ENCODE measurements around the gene HOXA2. TPM values are rescaled to one million over a fixed set of nuclear protein-coding genes. Genes with fewer than 3 reads are reported as not detected.

HOXA2 gene
- polyA plus RNA-seq, 1 donor (not counting 4 experiments of a cell fraction or from before 2014, with no cell fraction given): 0.71 TPM

- TF ChIP-seq EZH2 (IDR thresholded peaks at IDR 0.05; ENCODE audit: low read length): no peak
- no peak for TF ChIP-seq CTCF (optimal IDR thresholded peaks at IDR 0.05 in 1 of 3, IDR thresholded peaks at IDR 0.05 in 1 of 3, conservative IDR thresholded peaks at IDR 0.05 in 1 of 3; ENCODE audit: extremely low read depth in 1 of 3, insufficient read depth in 2 of 3, low read length in 3 of 3)
- dilution Hi-C loops (cut with MboI; ENCODE audit: extremely low pct_ligation_motif_present, low sequenced_read_pairs): no loop called here
- peaks cover 0 to 17% of the 10 kb centered on the region in 2 experiments for H3K36me3 ChIP-seq (ENCODE audit: control insufficient read depth in 2 of 2, extremely low read depth in 1 of 2, insufficient read depth in 2 of 2, low read length in 2 of 2)
- peaks cover 41% of the 10 kb centered on the region for H3K79me2 ChIP-seq (ENCODE audit: control insufficient read depth, insufficient read depth, low read length)
- H3K9ac ChIP-seq (ENCODE audit: control insufficient read depth, extremely low read depth, insufficient read depth, low read length): peak overlapping the region; percentile 81
- peak overlapping the region; percentile 97 for H3K4me2 ChIP-seq (ENCODE audit: control insufficient read depth, extremely low read depth, insufficient read depth, low read depth, low read length)
- H2AFZ ChIP-seq (ENCODE audit: control insufficient read depth, low read length): peak overlapping the region; percentile 74
- FAIRE-seq: no peak
- no peak for DNase-seq (ENCODE audit: low read depth, low spot score)
- no peaks in the 10 kb centered on the region for H3K9me1 ChIP-seq (ENCODE audit: control insufficient read depth, extremely low read depth, insufficient read depth, low read length)
- H3K9me3 ChIP-seq (ENCODE audit: control insufficient read depth, low read depth, low read length): no peaks in the 10 kb centered on the region
- peaks cover 49% of the 10 kb centered on the region for H3K4me1 ChIP-seq (ENCODE audit: control insufficient read depth, extremely low read depth, insufficient read depth, low read length)
- H4K20me1 ChIP-seq (ENCODE audit: control insufficient read depth, extremely low read depth, insufficient read depth, low read length): no peaks in the 10 kb centered on the region
- H3K27me3 ChIP-seq (ENCODE audit: control insufficient read depth, extremely low read depth, insufficient read depth, low read length): no peaks in the 10 kb centered on the region
- peak overlapping the region; percentile 21 to 79 (median 75) for H3K4me3 ChIP-seq (ENCODE audit: control insufficient read depth in 2 of 3, extremely low read depth in 1 of 3, insufficient read depth in 2 of 3, low read depth in 1 of 3, low read length in 3 of 3)
- H3K27ac ChIP-seq (ENCODE audit: control insufficient read depth, insufficient read depth, low read length): peak overlapping the region; percentile 79
Observed at GRCh38 chr7:27103489-27104226, 1.2 kb upstream of the HOXA2 start.

GRCh38 chr7:27101957-27102580 is 414 bp downstream of the HOXA2 start:
- DNase-seq (ENCODE audit: low read depth, low spot score): no peak
- dilution Hi-C loops (cut with MboI; ENCODE audit: extremely low pct_ligation_motif_present, low sequenced_read_pairs): no loop called here
- no peaks in the 10 kb centered on the region for H3K9me1 ChIP-seq (ENCODE audit: control insufficient read depth, extremely low read depth, insufficient read depth, low read length)
- H3K4me1 ChIP-seq (ENCODE audit: control insufficient read depth, extremely low read depth, insufficient read depth, low read length): peaks cover 49% of the 10 kb centered on the region
- peak overlapping the region; percentile 25 to 79 (median 75) for H3K4me3 ChIP-seq (ENCODE audit: control insufficient read depth in 2 of 3, extremely low read depth in 1 of 3, insufficient read depth in 2 of 3, low read depth in 1 of 3, low read length in 3 of 3)
- FAIRE-seq: no peak
- peaks cover 0 to 17% of the 10 kb centered on the region in 2 experiments for H3K36me3 ChIP-seq (ENCODE audit: control insufficient read depth in 2 of 2, extremely low read depth in 1 of 2, insufficient read depth in 2 of 2, low read length in 2 of 2)
- no peaks in the 10 kb centered on the region for H4K20me1 ChIP-seq (ENCODE audit: control insufficient read depth, extremely low read depth, insufficient read depth, low read length)
- peak overlapping the region; percentile 97 for H3K4me2 ChIP-seq (ENCODE audit: control insufficient read depth, extremely low read depth, insufficient read depth, low read depth, low read length)
- peak overlapping the region; percentile 20 for H2AFZ ChIP-seq (ENCODE audit: control insufficient read depth, low read length)
- H3K27ac ChIP-seq (ENCODE audit: control insufficient read depth, insufficient read depth, low read length): peak overlapping the region; percentile 79
- TF ChIP-seq EZH2 (IDR thresholded peaks at IDR 0.05; ENCODE audit: low read length) (no peak), CTCF (optimal IDR thresholded peaks at IDR 0.05 in 1 of 3, IDR thresholded peaks at IDR 0.05 in 1 of 3, conservative IDR thresholded peaks at IDR 0.05 in 1 of 3; ENCODE audit: extremely low read depth in 1 of 3, insufficient read depth in 2 of 3, low read length in 3 of 3) (no peak)
- peak overlapping the region; percentile 81 for H3K9ac ChIP-seq (ENCODE audit: control insufficient read depth, extremely low read depth, insufficient read depth, low read length)
- no peaks in the 10 kb centered on the region for H3K9me3 ChIP-seq (ENCODE audit: control insufficient read depth, low read depth, low read length)
- H3K79me2 ChIP-seq (ENCODE audit: control insufficient read depth, insufficient read depth, low read length): peaks cover 57% of the 10 kb centered on the region
- H3K27me3 ChIP-seq (ENCODE audit: control insufficient read depth, extremely low read depth, insufficient read depth, low read length): no peaks in the 10 kb centered on the region

Measured in keratinocyte (primary cell).